KMS-11 (cell line): Measurements from ENCODE around the gene SEC24D.
"Not testable (repeated sequence)": the region's sequence is repeated elsewhere in the genome, so short reads cannot be mapped to it uniquely, and the experiment has no call there.

Experiments
- H2AFZ ChIP-seq: fragments of 200-600 bp; sonication (generic); 2 replicates; pipeline ENCODE4 v1.6.1; 2016; ENCODE audit warnings: antibody characterized with exemption, mixed run types, low read depth
- H3K27ac ChIP-seq: fragments of 200-600 bp; sonication (generic); 2 replicates; pipeline ENCODE4 v1.6.1; 2016; ENCODE audit warnings: mild to moderate bottlenecking, mixed run types
- H3K27me3 ChIP-seq: fragments of 200-600 bp; sonication (generic); 2 replicates; pipeline ENCODE4 v1.6.1; 2017; ENCODE audit warnings: mild to moderate bottlenecking, low read depth, mixed run types, moderate library complexity; ENCODE audit not compliant: insufficient read depth
- H3K36me3 ChIP-seq: fragments of 200-600 bp; sonication (generic); 2 replicates; pipeline ENCODE4 v1.6.1; 2017; ENCODE audit warnings: mild to moderate bottlenecking, mixed run types; ENCODE audit not compliant: insufficient read depth
- H3K4me1 ChIP-seq: fragments of 200-600 bp; sonication (generic); 2 replicates; pipeline ENCODE4 v1.6.1; 2016; ENCODE audit warnings: mild to moderate bottlenecking, low read depth, mixed run types; ENCODE audit not compliant: poor library complexity, severe bottlenecking
- H3K4me2 ChIP-seq: fragments of 200-600 bp; sonication (generic); 2 replicates; pipeline ENCODE4 v1.7.0; 2016; ENCODE audit warnings: mild to moderate bottlenecking, mixed run types
- H3K4me3 ChIP-seq: fragments of 200-600 bp; sonication (generic); IDR thresholded peaks from 2 replicates; pipeline ENCODE4 v1.6.1; 2017; ENCODE audit warnings: low read depth, low read length, mixed read lengths; ENCODE audit not compliant: insufficient read depth
- H3K79me2 ChIP-seq: fragments of 200-600 bp; sonication (generic); 2 replicates; pipeline ENCODE4 v1.6.1; 2016; ENCODE audit warnings: low read depth, mixed run types; ENCODE audit not compliant: insufficient read depth
- H3K9ac ChIP-seq: fragments of 200-600 bp; sonication (generic); 2 replicates; pipeline ENCODE4 v1.6.1; 2016; ENCODE audit warnings: mild to moderate bottlenecking, mixed run types
- H4K20me1 ChIP-seq: fragments of 200-600 bp; sonication (generic); 2 replicates; pipeline ENCODE4 v1.6.1; 2016; ENCODE audit warnings: mild to moderate bottlenecking, mixed run types; ENCODE audit not compliant: insufficient read depth
- CTCF ChIP-seq: fragments of 200-600 bp; sonication (generic); conservative IDR thresholded peaks from 2 replicates; pipeline ENCODE4 v1.6.1; 2017; ENCODE audit warnings: low read depth, mild to moderate bottlenecking, antibody characterized with exemption, low read length, moderate library complexity, mixed read lengths

Gene SEC24D

GRCh38 chr4:118879409-118879808 is 43.5 kb upstream of the SEC24D start:
- Histone ChIP-seq H2AFZ (no peak overlapping the region), H3K4me1 (peaks cover 4% of the 10 kb centered on the region), H4K20me1 (no peaks in the 10 kb centered on the region), H3K9ac (no peak overlapping the region), H3K27me3 (no peaks in the 10 kb centered on the region), H3K36me3 (no peaks in the 10 kb centered on the region), H3K79me2 (no peaks in the 10 kb centered on the region), H3K27ac (no peak overlapping the region), H3K4me2 (no peak overlapping the region), H3K4me3 (no peak overlapping the region)
- no peak for TF ChIP-seq CTCF

- H4K20me1 ChIP-seq, H3K27ac ChIP-seq, H3K27me3 ChIP-seq, H3K79me2 ChIP-seq, H3K36me3 ChIP-seq, H3K4me3 ChIP-seq, H3K4me1 ChIP-seq, H2AFZ ChIP-seq, H3K4me2 ChIP-seq, H3K9ac ChIP-seq: not testable (repeated sequence)
Measured at GRCh38 chr4:118878507-118878906, 42.6 kb upstream of the SEC24D start.

DNA sequence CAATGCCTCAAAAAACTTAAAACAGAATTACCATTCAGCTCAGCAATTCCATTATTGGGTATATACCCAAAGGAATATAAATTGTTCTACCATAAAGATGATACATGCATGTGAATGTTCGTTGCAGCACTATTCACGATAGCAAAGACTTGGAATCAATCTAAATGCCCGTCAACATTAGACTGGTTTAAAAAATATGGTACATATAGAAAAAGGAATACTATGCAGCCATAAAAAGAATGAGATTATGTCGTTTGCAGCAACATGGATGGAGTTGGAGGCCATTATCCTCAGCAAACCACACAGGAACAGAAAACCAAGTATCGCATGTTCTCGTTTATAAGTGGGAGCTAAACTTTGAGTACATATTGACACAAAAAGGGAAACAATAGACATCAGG is 41.9 kb upstream of the SEC24D start:
- no peaks in the 10 kb centered on the region for H4K20me1 ChIP-seq
- TF ChIP-seq CTCF, result no peak
- H3K4me3 ChIP-seq, result no peak overlapping the region
- no peaks in the 10 kb centered on the region for H3K4me1 ChIP-seq
- no peaks in the 10 kb centered on the region for H3K79me2 ChIP-seq
- H2AFZ ChIP-seq, result no peak overlapping the region
- no peak overlapping the region for H3K4me2 ChIP-seq
- H3K27me3 ChIP-seq, result no peaks in the 10 kb centered on the region
- no peak overlapping the region for H3K9ac ChIP-seq
- no peaks in the 10 kb centered on the region for H3K36me3 ChIP-seq
- no peak overlapping the region for H3K27ac ChIP-seq

GRCh38 chr4:118872181-118872580 is 36.3 kb upstream of the SEC24D start:
- no peak for TF ChIP-seq CTCF
- no peak overlapping the region for H3K9ac ChIP-seq
- H2AFZ ChIP-seq, result no peak overlapping the region
- H3K36me3 ChIP-seq, result no peaks in the 10 kb centered on the region
- H3K79me2 ChIP-seq, result no peaks in the 10 kb centered on the region
- no peak overlapping the region for H3K4me3 ChIP-seq
- no peaks in the 10 kb centered on the region for H4K20me1 ChIP-seq
- H3K4me2 ChIP-seq, result no peak overlapping the region
- H3K27me3 ChIP-seq, result no peaks in the 10 kb centered on the region
- no peaks in the 10 kb centered on the region for H3K4me1 ChIP-seq
- H3K27ac ChIP-seq, result no peak overlapping the region

GRCh38 chr4:118869808-118870342 is 33.9 kb upstream of the SEC24D start:
- Histone ChIP-seq H3K79me2 (no peaks in the 10 kb centered on the region), H3K27ac (no peak overlapping the region), H4K20me1 (no peaks in the 10 kb centered on the region), H3K27me3 (no peaks in the 10 kb centered on the region), H2AFZ (no peak overlapping the region), H3K9ac (no peak overlapping the region), H3K4me2 (no peak overlapping the region), H3K36me3 (no peaks in the 10 kb centered on the region), H3K4me1 (peaks cover 6% of the 10 kb centered on the region), H3K4me3 (no peak overlapping the region)
- no peak for TF ChIP-seq CTCF
